HG03575 (cell line): ENCODE data around the gene RETN.

Experiments
- ATAC-seq: cut with Tn5 transposase; IDR thresholded peaks from one replicate; pipeline ENCODE4 v1.9.1; 2021; ENCODE audit not compliant: unreplicated experiment, insufficient number of reproducible peaks, low FRiP score; ENCODE audit errors: extremely low read depth

Gene RETN

GRCh38 chr19:7699417-7700401, 30.9 kb downstream of the RETN start:
- ATAC-seq, result no peak

GRCh38 chr19:7701049-7701653, 32.3 kb downstream of the RETN start:
- no peak for ATAC-seq

GRCh38 chr19:7701654-7702457, 33.0 kb downstream of the RETN start, which contains the start of gene FCER2:
FCER2 (minus strand) TSS chr19:7702131; CDS start chr19:7699760, 2,371 bp downstream.
- peak; percentile 41 for ATAC-seq

- ATAC-seq, result no peak
Observed at GRCh38 chr19:7703332-7703731, 34.5 kb downstream of the RETN start.

- no peak for ATAC-seq
Observed at GRCh38 chr19:7704280-7705060, 35.6 kb downstream of the RETN start.

GRCh38 chr19:7705387-7706187, 36.7 kb downstream of the RETN start:
- no peak for ATAC-seq

- no peak for ATAC-seq
Observed at GRCh38 chr19:7706188-7706954, 37.5 kb downstream of the RETN start.

GRCh38 chr19:7706955-7707456, 38.2 kb downstream of the RETN start:
- no peak for ATAC-seq

- ATAC-seq, result no peak
Observed at GRCh38 chr19:7709932-7710460, 41.1 kb downstream of the RETN start.

GRCh38 chr19:7710616-7711015, 41.8 kb downstream of the RETN start:
- no peak for ATAC-seq

- ATAC-seq, result no peak
Observed at GRCh38 chr19:7715671-7716070, 46.8 kb downstream of the RETN start.

GRCh38 chr19:7716762-7717161, 47.9 kb downstream of the RETN start:
- ATAC-seq, result no peak

GRCh38 chr19:7718668-7719067, 49.8 kb downstream of the RETN start:
- ATAC-seq, result no peak
